Pancreas (tissue), 10 donors: ENCODE results near the gene KSR1. TPM values are rescaled to one million over a fixed set of nuclear protein-coding genes. Genes with fewer than 3 reads are reported as not detected.

Source experiments
- ATAC-seq, 4 donors: fragments of 200-7000 bp; cut with Tn5 transposase; one replicate each; pipeline versions ENCODE4 v1.8.0 to v1.9.1; 2020; ENCODE audit warnings: mild to moderate bottlenecking in 4 of 4, moderate library complexity in 4 of 4
- DNase-seq, 6 donors: peaks; one replicate each; pipeline ENCODE4 v3.0.0-alpha.2; 2020
- FAIRE-seq: peaks from 2 replicates; lab custom pipeline; 2012; peaks lifted over from hg19 to GRCh38; lab: Jason Lieb, UNC
- H3K27ac ChIP-seq, 4 donors: fragments of 200-600 bp; sonication (generic); 1 replicate in 3 of 4; 2 replicates in 1 of 4; pipeline versions ENCODE4 v1.5.0 to v1.8.0; 2020
- H3K27me3 ChIP-seq, 4 donors: fragments of 200-600 bp; one replicate each; pipeline ENCODE4 v1.8.0; 2021
- H3K36me3 ChIP-seq, 3 donors: fragments of 200-600 bp; sonication (generic) in 1 of 3; one replicate each; pipeline versions ENCODE4 v1.5.0 to v1.8.0; 2020 to 2021
- H3K4me1 ChIP-seq, 3 donors: fragments of 200-600 bp; one replicate each; pipeline ENCODE4 v1.8.0; 2021
- H3K4me3 ChIP-seq, 4 donors: fragments of 200-600 bp; sonication (generic) in 2 of 4; one replicate each; pipeline versions ENCODE4 v1.5.0 to v1.8.0; 2020 to 2021
- H3K9me3 ChIP-seq, 4 donors: fragments of 200-600 bp; one replicate each; pipeline ENCODE4 v1.8.0; 2021
- CTCF ChIP-seq, 4 donors: fragments of 200-600 bp; sonication (generic) in 3 of 4; IDR thresholded peaks; one replicate each; pipeline versions ENCODE4 v1.5.0 to v1.8.0; 2021; ENCODE audit warnings: antibody characterized with exemption in 4 of 4
- WGBS, 2 donors: extraction: QIAGEN DNeasy Blood & Tissue Kit; methylation state at CpG; one replicate each; pipeline ENCODE4 v1.1.7; 2013; 5-methylcytosine and 5-hydroxymethylcytosine counted together
- intact Hi-C, 3 donors: fragments of 100-400 bp; cut with DNase I; formaldehyde crosslinking; loops; one replicate each; pipeline versions ENCODE4 v1.11.1 to v1.14.2; 2022
- polyA plus RNA-seq, 2 donors: library from polyadenylated mRNA; stranded (reverse); fragments of 200-250 nt; gene quantifications; one replicate each; pipeline ENCODE4 v1.2.3, GENCODE V29; 2013
- total RNA-seq, 6 donors: library from RNA; stranded (reverse); fragmentation: NEBNext Ultra II Directional in 4 of 6; extraction: Animal tissue kit (Norgen Biotek cat#: 25700) in 4 of 6; gene quantifications; one replicate each; pipeline versions ENCODE4 v1.2.1 to v1.2.4, GENCODE V29; 2021 to 2023
- donor health status: healthy with polysubstance abuse.
- donor health status: DM: no; HTN: no; CAD: no; lungs with moderate emphysema.
- donor health status: DM: no; HTN: no; CAD: no.
- donor health status: control.
- donor health status: control.
- donor health status: Bipolar disorder and iron deficiency.
- donor health status: DM: yes; HTN: yes; CAD: no.
- donor health status: DM: no; HTN: no; CAD: no.
- donor health status: DM: no; HTN: no; CAD: no.
- donor health status: DM: yes; HTN: yes; CAD: no.

KSR1 gene
- total and polyA plus RNA-seq, 8 donors: 68.2 to 139 (median 103) TPM

- H3K36me3 ChIP-seq: no peaks in the 10 kb centered on the region
- no peaks in the 10 kb centered on the region for H3K27me3 ChIP-seq
- no peak overlapping the region for H3K4me3 ChIP-seq
- no peak for ATAC-seq
- intact Hi-C loops: no loop called here
- peak overlapping the region; percentile 26 to 92 (median 54) for H3K27ac ChIP-seq
- peaks cover 63 to 81% (median 72%) of the 10 kb centered on the region in 3 donors for H3K4me1 ChIP-seq
- FAIRE-seq: no peak
- no peak for TF ChIP-seq CTCF (IDR thresholded peaks at IDR 0.05)
- DNase-seq: no peak
- WGBS, 2 donors: 75 to 76% methylated on average over 10 of the region's 10 CpGs
- H3K9me3 ChIP-seq: no peaks in the 10 kb centered on the region
Measured at GRCh38 chr17:27544350-27545131, 88.3 kb downstream of the KSR1 start.

- Histone ChIP-seq H3K27ac (peak overlapping the region; percentile 62 to 92 (median 76)), H3K4me3 (no peak overlapping the region), H3K36me3 (no peaks in the 10 kb centered on the region), H3K4me1 (peaks cover 67 to 83% (median 71%) of the 10 kb centered on the region in 3 donors), H3K27me3 (no peaks in the 10 kb centered on the region), H3K9me3 (no peaks in the 10 kb centered on the region)
- TF ChIP-seq CTCF (IDR thresholded peaks at IDR 0.05): no peak
- FAIRE-seq (no peak), DNase-seq (peak; percentile 58 to 81 (median 76)), ATAC-seq (peak; percentile 57 to 78 (median 70))
- 33 to 38% methylated on average over 8 of the region's 8 CpGs for WGBS, 2 donors
- intact Hi-C loops: no loop called here
Measured at GRCh38 chr17:27545562-27546229, 89.4 kb downstream of the KSR1 start.

- DNase-seq (peak in 1 of 6 donors; percentile 44), ATAC-seq (peak in 2 of 4 donors; percentile 10 to 19), FAIRE-seq (no peak)
- no peak for TF ChIP-seq CTCF (IDR thresholded peaks at IDR 0.05)
- H3K27me3 ChIP-seq: no peaks in the 10 kb centered on the region
- peak overlapping the region; percentile 62 to 92 (median 76) for H3K27ac ChIP-seq
- peaks cover 67 to 83% (median 70%) of the 10 kb centered on the region in 3 donors for H3K4me1 ChIP-seq
- 43 to 45% methylated on average over 7 of the region's 7 CpGs for WGBS, 2 donors
- intact Hi-C loops: no loop called here
- H3K9me3 ChIP-seq: no peaks in the 10 kb centered on the region
- peak overlapping the region in 1 of 4 donors; percentile 30 for H3K4me3 ChIP-seq
- H3K36me3 ChIP-seq: no peaks in the 10 kb centered on the region
Measured at GRCh38 chr17:27546624-27547300, 90.5 kb downstream of the KSR1 start.

- H3K27ac ChIP-seq: peak overlapping the region; percentile 62 to 92 (median 76)
- ATAC-seq (peak in 1 of 4 donors; percentile 11), FAIRE-seq (no peak), DNase-seq (no peak)
- H3K9me3 ChIP-seq: no peaks in the 10 kb centered on the region
- WGBS, 2 donors: 27 to 37% methylated on average over 4 of the region's 4 CpGs
- intact Hi-C loops: no loop called here
- no peaks in the 10 kb centered on the region for H3K36me3 ChIP-seq
- H3K4me1 ChIP-seq: peaks cover 63 to 83% (median 70%) of the 10 kb centered on the region in 3 donors
- no peaks in the 10 kb centered on the region for H3K27me3 ChIP-seq
- no peak for TF ChIP-seq CTCF (IDR thresholded peaks at IDR 0.05)
- peak overlapping the region in 1 of 4 donors; percentile 30 for H3K4me3 ChIP-seq
Measured at GRCh38 chr17:27547301-27547683, 91.0 kb downstream of the KSR1 start.
